Left ventricle myocardium inferior (tissue), 1 donor: ENCODE results near the gene SALL2. TPM values are rescaled to one million over a fixed set of nuclear protein-coding genes. Genes with fewer than 3 reads are reported as not detected.

ENCODE experiments used
- DNase-seq: peaks from one replicate; pipeline ENCODE4 v3.0.0-alpha.2; 2020
- H3K27ac ChIP-seq: fragments of 200-600 bp; replicated peaks from 2 replicates; pipeline ENCODE4 v1.8.0; 2021
- H3K27me3 ChIP-seq: fragments of 200-600 bp; 2 replicates; pipeline ENCODE4 v1.8.0; 2021; ENCODE audit warnings: low read depth
- H3K36me3 ChIP-seq: fragments of 200-600 bp; 2 replicates; pipeline ENCODE4 v1.8.0; 2021
- H3K4me1 ChIP-seq: fragments of 200-600 bp; 2 replicates; pipeline ENCODE4 v1.8.0; 2021
- H3K4me3 ChIP-seq: fragments of 200-600 bp; 2 replicates; pipeline ENCODE4 v1.8.0; 2021; ENCODE audit warnings: mild to moderate bottlenecking, moderate library complexity
- H3K9me3 ChIP-seq: fragments of 200-600 bp; replicated peaks from 2 replicates; pipeline ENCODE4 v1.8.0; 2021
- CTCF ChIP-seq: fragments of 200-600 bp; IDR thresholded peaks from 2 replicates; pipeline ENCODE4 v1.8.0; 2021; ENCODE audit warnings: antibody characterized with exemption, mild to moderate bottlenecking, borderline replicate concordance
- intact Hi-C: fragments of 100-400 bp; cut with micrococcal nuclease; formaldehyde crosslinking; loops from one replicate; pipeline ENCODE4 v1.11.0; 2022
- total RNA-seq: library from RNA; stranded (reverse); fragmentation: NEBNext Ultra II Directional; extraction: Animal tissue kit (Norgen Biotek cat#: 25700); gene quantifications from one replicate; pipeline ENCODE4 v1.2.1, GENCODE V29; 2021
- donor health status: DM: no; HTN: yes; CAD: no; lungs with severe emphysema.

The SALL2 gene
- total RNA-seq, 1 donor from 2014 or later: 3.4 TPM

GRCh38 chr14:21518725-21519124 is 7.4 kb downstream of the SALL2 start:
- Histone ChIP-seq H3K4me3 (no peak overlapping the region), H3K4me1 (no peaks in the 10 kb centered on the region), H3K27ac (no peak overlapping the region), H3K36me3 (no peaks in the 10 kb centered on the region), H3K9me3 (no peaks in the 10 kb centered on the region), H3K27me3 (no peaks in the 10 kb centered on the region)
- TF ChIP-seq CTCF: no peak
- intact Hi-C loops: no loop called here
- no peak for DNase-seq

- Histone ChIP-seq H3K9me3 (no peaks in the 10 kb centered on the region), H3K36me3 (no peaks in the 10 kb centered on the region), H3K27ac (no peak overlapping the region), H3K4me3 (no peak overlapping the region), H3K27me3 (no peaks in the 10 kb centered on the region), H3K4me1 (peaks cover 23% of the 10 kb centered on the region)
- TF ChIP-seq CTCF: no peak
- DNase-seq: no peak
- intact Hi-C loops: no loop called here
Measured at GRCh38 chr14:21514341-21514740, 11.8 kb downstream of the SALL2 start.

GRCh38 chr14:21510735-21511657 is 15.2 kb downstream of the SALL2 start, which contains the start of gene METTL3:
TSS of gene METTL3 (minus strand) at chr14:21511340. CDS start at chr14:21511223, 117 bp downstream.
- Histone ChIP-seq H3K4me3 (peak within 1 kb of the TSS; percentile 96), H3K4me1 (peaks cover 36% of the 10 kb centered on the region), H3K27ac (peak within 1 kb of the TSS; percentile 93), H3K9me3 (no peaks in the 10 kb centered on the region), H3K27me3 (no peaks in the 10 kb centered on the region), H3K36me3 (peaks cover 11% of the 10 kb centered on the region)
- intact Hi-C loops: no loop called here
- peak; percentile 97 for DNase-seq
- no peak for TF ChIP-seq CTCF

- Histone ChIP-seq H3K4me1 (peaks cover 36% of the 10 kb centered on the region), H3K9me3 (no peaks in the 10 kb centered on the region), H3K36me3 (peaks cover 11% of the 10 kb centered on the region), H3K27ac (no peak overlapping the region), H3K4me3 (peak overlapping the region; percentile 96), H3K27me3 (no peaks in the 10 kb centered on the region)
- intact Hi-C loops: no loop called here
- no peak for TF ChIP-seq CTCF
- no peak for DNase-seq
Measured at GRCh38 chr14:21509432-21510143, 16.6 kb downstream of the SALL2 start.

- Histone ChIP-seq H3K4me1 (peaks cover 32% of the 10 kb centered on the region), H3K9me3 (no peaks in the 10 kb centered on the region), H3K27ac (no peak overlapping the region), H3K4me3 (no peak overlapping the region), H3K36me3 (peaks cover 31% of the 10 kb centered on the region), H3K27me3 (no peaks in the 10 kb centered on the region)
- DNase-seq: no peak
- intact Hi-C loops: no loop called here
- no peak for TF ChIP-seq CTCF
Measured at GRCh38 chr14:21506557-21506956, 19.6 kb downstream of the SALL2 start.
